ENCODE measurements around the gene MRPL46. TPM values are rescaled to one million over a fixed set of nuclear protein-coding genes. Genes with fewer than 3 reads are reported as not detected.
A peak's percentile ranks its signal among the peaks of the same experiment; 100 is the strongest.

MRPL46 gene
- total and polyA plus RNA-seq, 2 of the 13 experiments (the other 11 are each of a cell fraction or from before 2014, with no cell fraction given): 62.9 to 79.2 TPM

DNA sequence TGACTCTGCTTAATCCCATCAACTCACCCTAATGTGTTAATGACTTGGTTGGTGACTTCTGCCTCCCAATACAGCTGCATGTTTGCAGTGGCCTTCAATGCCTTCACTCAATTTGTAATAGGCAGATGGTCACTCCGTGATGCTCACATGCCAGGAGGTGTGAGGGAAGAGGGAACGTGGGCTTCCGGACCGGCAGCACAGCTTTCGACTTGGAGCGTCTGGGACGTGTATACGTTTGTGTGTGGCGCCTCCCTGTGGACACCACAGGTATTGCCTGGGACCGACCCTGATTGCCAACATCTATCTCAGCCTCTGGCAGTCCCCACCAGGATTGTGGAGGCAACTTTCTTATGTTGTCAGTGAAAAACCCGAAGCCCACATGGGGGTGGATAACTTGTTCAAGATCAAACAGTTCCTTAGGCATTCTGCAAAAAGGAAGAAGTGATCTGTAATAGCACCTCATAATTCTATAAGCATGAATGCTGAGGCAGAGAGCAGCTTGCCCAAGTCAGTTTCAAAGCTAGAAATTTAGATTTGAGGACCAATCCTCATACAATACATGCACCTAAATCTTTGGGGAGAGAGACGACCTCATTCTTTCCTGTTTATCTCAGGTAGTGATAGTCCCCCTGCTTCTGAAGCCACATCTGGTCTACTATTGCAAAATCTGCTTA, 16.9 kb downstream of the MRPL46 start (continued):
- TF ChIP-seq XBP1 (CRISPR knock-in tag; IDR thresholded peaks at IDR 0.05) (no peak), ARID2 (CRISPR knock-in tag; IDR thresholded peaks at IDR 0.05; ENCODE audit: borderline replicate concordance) (0 out of 2 replicates have a peak, but pooled peaks have one; percentile 47), ZNF20 (CRISPR knock-in tag; IDR thresholded peaks at IDR 0.05) (no peak), NFATC3 (CRISPR knock-in tag; IDR thresholded peaks at IDR 0.05) (peak; percentile 52; the same call in 1 of the 2 replicates), ZNF569 (CRISPR knock-in tag; IDR thresholded peaks at IDR 0.05; ENCODE audit: borderline replicate concordance) (no peak), BORCS8-MEF2B (CRISPR knock-in tag; IDR thresholded peaks at IDR 0.05) (peak; percentile 35; the same call in 1 of the 2 replicates), STAG1 (CRISPR knock-in tag; IDR thresholded peaks at IDR 0.05) (peak; percentile 92), ZNF3 (CRISPR knock-in tag; IDR thresholded peaks at IDR 0.05) (no peak), ZNF354B (CRISPR knock-in tag; IDR thresholded peaks at IDR 0.05) (0 out of 2 replicates have a peak, but pooled peaks have one; percentile 58), KLF6 (CRISPR knock-in tag; IDR thresholded peaks at IDR 0.05) (no peak), SALL1 (CRISPR knock-in tag; IDR thresholded peaks at IDR 0.05) (peak; percentile 40; the same call in 1 of the 2 replicates)
- TF ChIP-seq, protein P1, sequence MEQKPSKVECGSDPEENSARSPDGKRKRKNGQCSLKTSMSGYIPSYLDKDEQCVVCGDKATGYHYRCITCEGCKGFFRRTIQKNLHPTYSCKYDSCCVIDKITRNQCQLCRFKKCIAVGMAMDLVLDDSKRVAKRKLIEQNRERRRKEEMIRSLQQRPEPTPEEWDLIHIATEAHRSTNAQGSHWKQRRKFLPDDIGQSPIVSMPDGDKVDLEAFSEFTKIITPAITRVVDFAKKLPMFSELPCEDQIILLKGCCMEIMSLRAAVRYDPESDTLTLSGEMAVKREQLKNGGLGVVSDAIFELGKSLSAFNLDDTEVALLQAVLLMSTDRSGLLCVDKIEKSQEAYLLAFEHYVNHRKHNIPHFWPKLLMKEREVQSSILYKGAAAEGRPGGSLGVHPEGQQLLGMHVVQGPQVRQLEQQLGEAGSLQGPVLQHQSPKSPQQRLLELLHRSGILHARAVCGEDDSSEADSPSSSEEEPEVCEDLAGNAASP (CRISPR knock-in tag; IDR thresholded peaks at IDR 0.05; ENCODE audit: borderline replicate concordance): 0 out of 2 replicates have a peak, but pooled peaks have one; percentile 23
- TF ChIP-seq, protein P2, sequence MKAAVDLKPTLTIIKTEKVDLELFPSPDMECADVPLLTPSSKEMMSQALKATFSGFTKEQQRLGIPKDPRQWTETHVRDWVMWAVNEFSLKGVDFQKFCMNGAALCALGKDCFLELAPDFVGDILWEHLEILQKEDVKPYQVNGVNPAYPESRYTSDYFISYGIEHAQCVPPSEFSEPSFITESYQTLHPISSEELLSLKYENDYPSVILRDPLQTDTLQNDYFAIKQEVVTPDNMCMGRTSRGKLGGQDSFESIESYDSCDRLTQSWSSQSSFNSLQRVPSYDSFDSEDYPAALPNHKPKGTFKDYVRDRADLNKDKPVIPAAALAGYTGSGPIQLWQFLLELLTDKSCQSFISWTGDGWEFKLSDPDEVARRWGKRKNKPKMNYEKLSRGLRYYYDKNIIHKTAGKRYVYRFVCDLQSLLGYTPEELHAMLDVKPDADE (CRISPR knock-in tag; IDR thresholded peaks at IDR 0.05): no peak
- TF ChIP-seq, protein P3, sequence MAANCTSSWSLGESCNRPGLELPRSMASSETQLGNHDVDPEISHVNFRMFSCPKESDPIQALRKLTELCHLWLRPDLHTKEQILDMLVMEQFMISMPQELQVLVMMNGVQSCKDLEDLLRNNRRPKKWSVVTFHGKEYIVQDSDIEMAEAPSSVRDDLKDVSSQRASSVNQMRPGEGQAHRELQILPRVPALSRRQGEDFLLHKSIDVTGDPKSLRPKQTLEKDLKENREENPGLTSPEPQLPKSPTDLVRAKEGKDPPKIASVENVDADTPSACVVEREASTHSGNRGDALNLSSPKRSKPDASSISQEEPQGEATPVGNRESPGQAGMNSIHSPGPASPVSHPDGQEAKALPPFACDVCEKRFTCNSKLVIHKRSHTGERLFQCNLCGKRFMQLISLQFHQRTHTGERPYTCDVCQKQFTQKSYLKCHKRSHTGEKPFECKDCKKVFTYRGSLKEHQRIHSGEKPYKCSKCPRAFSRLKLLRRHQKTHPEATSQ (CRISPR knock-in tag; IDR thresholded peaks at IDR 0.05; ENCODE audit: borderline replicate concordance): 0 out of 2 replicates have a peak, but pooled peaks have one; percentile 35
- TF ChIP-seq, protein P4, sequence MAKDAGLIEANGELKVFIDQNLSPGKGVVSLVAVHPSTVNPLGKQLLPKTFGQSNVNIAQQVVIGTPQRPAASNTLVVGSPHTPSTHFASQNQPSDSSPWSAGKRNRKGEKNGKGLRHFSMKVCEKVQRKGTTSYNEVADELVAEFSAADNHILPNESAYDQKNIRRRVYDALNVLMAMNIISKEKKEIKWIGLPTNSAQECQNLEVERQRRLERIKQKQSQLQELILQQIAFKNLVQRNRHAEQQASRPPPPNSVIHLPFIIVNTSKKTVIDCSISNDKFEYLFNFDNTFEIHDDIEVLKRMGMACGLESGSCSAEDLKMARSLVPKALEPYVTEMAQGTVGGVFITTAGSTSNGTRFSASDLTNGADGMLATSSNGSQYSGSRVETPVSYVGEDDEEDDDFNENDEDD (CRISPR knock-in tag; IDR thresholded peaks at IDR 0.05; ENCODE audit: borderline replicate concordance): 0 out of 2 replicates have a peak, but pooled peaks have one; percentile 16
- TF ChIP-seq, protein P5, sequence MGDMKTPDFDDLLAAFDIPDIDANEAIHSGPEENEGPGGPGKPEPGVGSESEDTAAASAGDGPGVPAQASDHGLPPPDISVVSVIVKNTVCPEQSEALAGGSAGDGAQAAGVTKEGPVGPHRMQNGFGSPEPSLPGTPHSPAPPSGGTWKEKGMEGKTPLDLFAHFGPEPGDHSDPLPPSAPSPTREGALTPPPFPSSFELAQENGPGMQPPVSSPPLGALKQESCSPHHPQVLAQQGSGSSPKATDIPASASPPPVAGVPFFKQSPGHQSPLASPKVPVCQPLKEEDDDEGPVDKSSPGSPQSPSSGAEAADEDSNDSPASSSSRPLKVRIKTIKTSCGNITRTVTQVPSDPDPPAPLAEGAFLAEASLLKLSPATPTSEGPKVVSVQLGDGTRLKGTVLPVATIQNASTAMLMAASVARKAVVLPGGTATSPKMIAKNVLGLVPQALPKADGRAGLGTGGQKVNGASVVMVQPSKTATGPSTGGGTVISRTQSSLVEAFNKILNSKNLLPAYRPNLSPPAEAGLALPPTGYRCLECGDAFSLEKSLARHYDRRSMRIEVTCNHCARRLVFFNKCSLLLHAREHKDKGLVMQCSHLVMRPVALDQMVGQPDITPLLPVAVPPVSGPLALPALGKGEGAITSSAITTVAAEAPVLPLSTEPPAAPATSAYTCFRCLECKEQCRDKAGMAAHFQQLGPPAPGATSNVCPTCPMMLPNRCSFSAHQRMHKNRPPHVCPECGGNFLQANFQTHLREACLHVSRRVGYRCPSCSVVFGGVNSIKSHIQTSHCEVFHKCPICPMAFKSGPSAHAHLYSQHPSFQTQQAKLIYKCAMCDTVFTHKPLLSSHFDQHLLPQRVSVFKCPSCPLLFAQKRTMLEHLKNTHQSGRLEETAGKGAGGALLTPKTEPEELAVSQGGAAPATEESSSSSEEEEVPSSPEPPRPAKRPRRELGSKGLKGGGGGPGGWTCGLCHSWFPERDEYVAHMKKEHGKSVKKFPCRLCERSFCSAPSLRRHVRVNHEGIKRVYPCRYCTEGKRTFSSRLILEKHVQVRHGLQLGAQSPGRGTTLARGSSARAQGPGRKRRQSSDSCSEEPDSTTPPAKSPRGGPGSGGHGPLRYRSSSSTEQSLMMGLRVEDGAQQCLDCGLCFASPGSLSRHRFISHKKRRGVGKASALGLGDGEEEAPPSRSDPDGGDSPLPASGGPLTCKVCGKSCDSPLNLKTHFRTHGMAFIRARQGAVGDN (CRISPR knock-in tag; IDR thresholded peaks at IDR 0.05): peak; percentile 31; the same call in 1 of the 2 replicates
